Liver (tissue), 9 donors: Measurements from ENCODE around the gene OAS2. TPM values are rescaled to one million over a fixed set of nuclear protein-coding genes. Genes with fewer than 3 reads are reported as not detected.

Experiments used
- DNase-seq: peaks from one replicate; pipeline ENCODE4 v3.0.0-alpha.2; 2017; ENCODE audit warnings: low spot score
- H3K27ac ChIP-seq, 2 donors: one replicate each; pipeline ENCODE4 v1.7.0; 2013; ENCODE audit warnings: inconsistent platforms in 2 of 2, low read length in 2 of 2, control low read depth in 1 of 2, low read depth in 1 of 2, mild to moderate bottlenecking in 1 of 2
- H3K27me3 ChIP-seq, 4 donors: one replicate each; pipeline versions ENCODE4 v1.6.1 to v1.7.0; 2013; ENCODE audit warnings: low read length in 3 of 4, inconsistent platforms in 1 of 4, mild to moderate bottlenecking in 1 of 4, moderate library complexity in 1 of 4; ENCODE audit not compliant: control insufficient read depth in 4 of 4, insufficient read depth in 4 of 4
- H3K36me3 ChIP-seq, 4 donors: one replicate each; pipeline versions ENCODE4 v1.6.1 to v1.7.0; 2013; ENCODE audit warnings: low read length in 3 of 4, mild to moderate bottlenecking in 3 of 4, low read depth in 1 of 4, moderate library complexity in 1 of 4; ENCODE audit not compliant: control insufficient read depth in 4 of 4, insufficient read depth in 3 of 4
- H3K4me1 ChIP-seq, 4 donors: one replicate each; pipeline versions ENCODE4 v1.6.1 to v1.7.0; 2013; ENCODE audit warnings: low read length in 3 of 4, mild to moderate bottlenecking in 3 of 4, moderate library complexity in 1 of 4; ENCODE audit not compliant: control insufficient read depth in 4 of 4, insufficient read depth in 4 of 4
- H3K4me3 ChIP-seq, 3 donors: one replicate each; pipeline versions ENCODE4 v1.6.1 to v1.7.0; 2013; ENCODE audit warnings: low read length in 3 of 3, control low read depth in 1 of 3, low read depth in 1 of 3, mild to moderate bottlenecking in 1 of 3
- H3K9ac ChIP-seq, 2 donors: one replicate each; pipeline ENCODE4 v1.7.0; 2013; ENCODE audit warnings: low read length in 2 of 2, mild to moderate bottlenecking in 2 of 2, moderate library complexity in 2 of 2, control low read depth in 1 of 2, low read depth in 1 of 2
- H3K9me3 ChIP-seq, 4 donors: one replicate each; pipeline versions ENCODE4 v1.6.1 to v1.7.0; 2013; ENCODE audit warnings: low read length in 3 of 4; ENCODE audit not compliant: control insufficient read depth in 4 of 4
- ATF3 ChIP-seq: IDR thresholded peaks from 2 replicates; pipeline ENCODE4 v1.6.1; 2016; ENCODE audit warnings: antibody characterized with exemption
- CTCF ChIP-seq: fragments of 150-350 bp; IDR thresholded peaks from 2 replicates; pipeline ENCODE4 v1.5.1; 2017; ENCODE audit warnings: improper control_type of control experiment, low read depth, low read length; ENCODE audit not compliant: missing input control
- EGR1 ChIP-seq, 2 donors: IDR thresholded peaks; 2 replicates each; pipeline ENCODE4 v1.6.1; 2016 to 2018; ENCODE audit warnings: antibody characterized with exemption in 2 of 2, low read depth in 2 of 2
- FOXA1 ChIP-seq: IDR thresholded peaks from 2 replicates; pipeline ENCODE4 v1.6.1; 2016; ENCODE audit warnings: antibody characterized with exemption
- FOXA2 ChIP-seq: IDR thresholded peaks from 2 replicates; pipeline ENCODE4 v1.6.1; 2016; ENCODE audit warnings: antibody characterized with exemption
- HNF4A ChIP-seq, 2 donors: conservative IDR thresholded peaks; 2 replicates each; pipeline ENCODE4 v1.6.1; 2016; ENCODE audit warnings: antibody characterized with exemption in 2 of 2, mild to moderate bottlenecking in 2 of 2
- JUND ChIP-seq, 2 donors: IDR thresholded peaks; 2 replicates each; pipeline ENCODE4 v1.6.1; 2016; ENCODE audit warnings: antibody characterized with exemption in 2 of 2
- MAX ChIP-seq: IDR thresholded peaks from 2 replicates; pipeline ENCODE4 v1.6.1; 2016; ENCODE audit warnings: antibody characterized with exemption
- NR2F2 ChIP-seq: IDR thresholded peaks from 2 replicates; pipeline ENCODE4 v1.6.1; 2016; ENCODE audit warnings: antibody characterized with exemption
- RAD21 ChIP-seq, 2 donors: IDR thresholded peaks; 2 replicates each; pipeline ENCODE4 v1.6.1; 2016; ENCODE audit warnings: antibody characterized with exemption in 2 of 2, mild to moderate bottlenecking in 2 of 2
- RXRA ChIP-seq, 2 donors: IDR thresholded peaks; 2 replicates each; pipeline ENCODE4 v1.6.1; 2017 to 2018; ENCODE audit warnings: antibody characterized with exemption in 2 of 2, mild to moderate bottlenecking in 1 of 2
- SP1 ChIP-seq: IDR thresholded peaks from 2 replicates; pipeline ENCODE4 v1.6.1; 2018; ENCODE audit warnings: antibody characterized with exemption, mild to moderate bottlenecking
- YY1 ChIP-seq: IDR thresholded peaks from 2 replicates; pipeline ENCODE4 v1.6.1; 2016; ENCODE audit warnings: antibody characterized with exemption, mild to moderate bottlenecking
- ZBTB33 ChIP-seq: IDR thresholded peaks from 2 replicates; pipeline ENCODE4 v1.6.1; 2016; ENCODE audit warnings: antibody characterized with exemption
- WGBS: extraction: QIAGEN DNeasy Blood & Tissue Kit; methylation state at CpG from one replicate; pipeline ENCODE4 v1.1.7; 2013; 5-methylcytosine and 5-hydroxymethylcytosine counted together
- polyA plus RNA-seq, 2 donors: library from polyadenylated mRNA; stranded (reverse) in 1 of 2; unstranded in 1 of 2; fragments of 200-250 nt in 1 of 2; fragments of >200 nt in 1 of 2; fragmentation: Nextera tagmentation in 1 of 2; extraction: Ambion mirVana in 1 of 2; gene quantifications; one replicate each; pipeline versions ENCODE4 v1.2.1 to v1.2.3, GENCODE V29; 2013 to 2015
- total RNA-seq, 2 donors: library from RNA; depleted of rRNA; stranded (reverse); fragments of >200 nt; gene quantifications; one replicate each; pipeline ENCODE4 v1.2.3, GENCODE V29; 2014
- donor health status: healthy.
- donor health status: healthy.
- donor health status: healthy.
- donor health status: healthy.
- donor health status: healthy.

Gene OAS2
- total and polyA plus RNA-seq, 4 donors = 3.3 to 9.4 (median 6.9) TPM

- no peak for DNase-seq
- H3K27ac ChIP-seq = peak overlapping the region; percentile 47 to 57
Measured at GRCh38 chr12:112995008-112995407, 16.7 kb downstream of the OAS2 start.

GRCh38 chr12:112996501-112996900 is 18.2 kb downstream of the OAS2 start:
- Histone ChIP-seq H3K9ac (no peak overlapping the region), H3K4me1 (peaks cover 0 to 25% (median 15%) of the 10 kb centered on the region in 4 donors), H3K27ac (no peak overlapping the region), H3K27me3 (no peaks in the 10 kb centered on the region), H3K4me3 (no peak overlapping the region), H3K36me3 (peaks cover 0 to 10% (median 5%) of the 10 kb centered on the region in 4 donors), H3K9me3 (no peaks in the 10 kb centered on the region)
- WGBS = 95% methylated on average over 8 of the region's 8 CpGs
- DNase-seq = no peak
- TF ChIP-seq RAD21 (IDR thresholded peaks at IDR 0.05) = no peak
- TF ChIP-seq YY1 = no peak
- no peak for TF ChIP-seq FOXA1
- TF ChIP-seq RXRA (IDR thresholded peaks at IDR 0.05) = no peak
- TF ChIP-seq EGR1 (IDR thresholded peaks at IDR 0.05; ENCODE audit: low read depth in 2 of 2) = no peak
- TF ChIP-seq MAX = no peak
- TF ChIP-seq ZBTB33 = no peak
- no peak for TF ChIP-seq CTCF
- no peak for TF ChIP-seq NR2F2
- no peak for TF ChIP-seq HNF4A (conservative IDR thresholded peaks at IDR 0.05)
- TF ChIP-seq JUND (IDR thresholded peaks at IDR 0.05) = no peak

More at GRCh38 chr12:112995008-112995407, 16.7 kb downstream of the OAS2 start:
- TF ChIP-seq EGR1 (IDR thresholded peaks at IDR 0.05; ENCODE audit: low read depth in 2 of 2) = no peak
- no peak for TF ChIP-seq JUND (IDR thresholded peaks at IDR 0.05)
- TF ChIP-seq ZBTB33 = peak; percentile 17
- no peak for TF ChIP-seq NR2F2
- no peak for TF ChIP-seq FOXA1
- TF ChIP-seq MAX = peak; percentile 40
- peak; percentile 30 for TF ChIP-seq ATF3
- TF ChIP-seq SP1 = peak; percentile 54
- peak; percentile 51 to 77 for TF ChIP-seq HNF4A (conservative IDR thresholded peaks at IDR 0.05)
- no peak for TF ChIP-seq CTCF
- TF ChIP-seq FOXA2 = no peak
- TF ChIP-seq RXRA (IDR thresholded peaks at IDR 0.05) = peak; percentile 64 to 78
- H3K36me3 ChIP-seq = peaks cover 0 to 10% (median 5%) of the 10 kb centered on the region in 4 donors
- no peaks in the 10 kb centered on the region for H3K27me3 ChIP-seq
- H3K9me3 ChIP-seq = no peaks in the 10 kb centered on the region
- H3K4me3 ChIP-seq = no peak overlapping the region
- H3K9ac ChIP-seq = no peak overlapping the region
- peaks cover 0 to 25% (median 15%) of the 10 kb centered on the region in 4 donors for H3K4me1 ChIP-seq
- WGBS = 44% methylated on average over 5 of the region's 5 CpGs
